Prostate gland (tissue), 2 donors: ENCODE measurements around the gene MYO9A.

ENCODE experiments used
- CTCF ChIP-seq, 4 experiments: fragments of 200-600 bp in 2 of 4; fragments of 450-650 bp in 2 of 4; sonication (generic) in 2 of 4; IDR thresholded peaks; 1 replicate in 3 of 4; 2 replicates in 1 of 4; pipeline ENCODE4 v1.5.1; 2016 to 2019; ENCODE audit warnings: antibody characterized with exemption in 4 of 4, mild to moderate bottlenecking in 2 of 4, moderate library complexity in 2 of 4
- POLR2A ChIP-seq: fragments of 450-650 bp; IDR thresholded peaks from one replicate; pipeline ENCODE4 v1.6.1; 2016; ENCODE audit warnings: antibody characterized with exemption, mild to moderate bottlenecking

- TF ChIP-seq CTCF (IDR thresholded peaks at IDR 0.05) (no peak), POLR2A (no peak)
Observed at GRCh38 chr15:72135719-72136118, 17.8 kb upstream of the MYO9A start.
